H4 (cell line): ENCODE data around the gene APOBEC3A. TPM values are rescaled to one million over a fixed set of nuclear protein-coding genes. Genes with fewer than 3 reads are reported as not detected.
"Not testable (repeated sequence)": the region's sequence is repeated elsewhere in the genome, so short reads cannot be mapped to it uniquely, and the experiment has no call there.

Experiments
- DNase-seq: peaks from one replicate; pipeline ENCODE4 v3.0.0-alpha.2; 2015; ENCODE audit warnings: low spot score
- total RNA-seq: library from RNA; depleted of rRNA; stranded (reverse); fragments of >200 nt; shearing (Covaris generic); gene quantifications from 2 replicates; pipeline ENCODE4 v1.2.3, GENCODE V29; 2014

Gene APOBEC3A
- total RNA-seq, 1 experiment from 2014 or later, result not detected

DNA sequence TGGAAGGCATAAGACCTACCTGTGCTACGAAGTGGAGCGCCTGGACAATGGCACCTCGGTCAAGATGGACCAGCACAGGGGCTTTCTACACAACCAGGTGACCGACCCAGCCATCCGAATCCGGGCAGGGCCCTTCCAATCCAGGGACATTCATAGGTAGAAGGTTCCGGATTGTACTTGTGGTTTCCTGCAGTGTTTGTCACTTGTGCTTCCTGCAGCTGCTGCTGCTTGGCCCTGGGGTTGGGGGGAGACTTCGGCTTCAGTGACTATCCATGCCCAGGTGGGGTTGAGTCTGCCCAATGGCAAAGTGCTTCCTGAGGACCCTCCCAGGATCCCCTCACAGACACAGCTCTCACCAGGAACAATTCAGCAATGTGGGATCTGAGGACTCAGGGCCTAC, 2.2 kb downstream of the APOBEC3A start:
- DNase-seq, result no peak

- not testable (repeated sequence) for DNase-seq
Measured at GRCh38 chr22:38960673-38961072, 3.3 kb downstream of the APOBEC3A start.

DNA sequence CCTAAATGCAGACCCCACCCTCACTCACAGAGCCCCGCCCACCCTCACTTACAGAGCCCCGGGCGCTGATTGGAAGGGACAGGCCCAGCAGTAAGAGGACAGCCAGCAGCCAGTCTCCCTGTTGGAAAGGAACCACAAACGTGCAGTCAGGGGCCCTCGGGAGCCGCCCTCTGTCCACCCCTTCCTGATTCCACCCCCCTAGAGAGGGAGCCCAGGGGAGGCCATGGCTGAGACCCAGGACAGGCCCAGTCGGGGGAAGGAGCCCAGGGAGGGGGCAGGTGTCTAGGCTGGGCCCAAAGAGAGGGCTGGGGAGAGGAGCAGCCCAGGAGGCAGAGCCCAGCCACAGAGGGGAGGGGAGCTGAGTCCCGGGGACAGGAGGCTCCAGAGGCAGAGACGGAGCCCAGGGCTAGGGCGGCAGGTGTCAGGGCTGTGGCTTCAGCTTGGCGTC, 5.9 kb downstream of the APOBEC3A start:
- not testable (repeated sequence) for DNase-seq

- no peak for DNase-seq
Measured at GRCh38 chr22:38963872-38964271, 6.5 kb downstream of the APOBEC3A start.

DNA sequence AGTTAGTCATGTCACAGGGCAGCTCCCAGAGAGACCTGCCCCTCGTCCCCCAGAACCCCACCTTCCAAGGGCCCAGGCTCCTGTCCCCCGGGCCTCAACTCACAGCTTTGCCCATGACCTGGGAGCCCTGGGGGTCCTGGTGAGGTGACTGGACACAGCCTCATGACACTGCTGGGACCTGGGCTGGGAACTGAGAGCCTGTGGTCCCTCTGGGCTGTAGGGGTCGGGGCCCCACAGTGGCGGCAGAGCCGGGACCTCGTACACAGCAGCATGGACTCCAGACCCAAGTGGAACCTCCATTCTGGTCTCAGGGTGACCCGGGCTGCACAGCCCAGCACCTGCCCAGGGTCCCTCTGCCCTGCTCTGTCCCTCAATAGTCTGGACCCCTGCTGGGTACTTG, 6.9 kb downstream of the APOBEC3A start:
- no peak for DNase-seq

- DNase-seq, result no peak
Measured at GRCh38 chr22:38964989-38965388, 7.6 kb downstream of the APOBEC3A start.

GRCh38 chr22:38965614-38966379, 8.4 kb downstream of the APOBEC3A start:
- no peak for DNase-seq

GRCh38 chr22:38966380-38966702, 8.9 kb downstream of the APOBEC3A start:
- no peak for DNase-seq

DNA sequence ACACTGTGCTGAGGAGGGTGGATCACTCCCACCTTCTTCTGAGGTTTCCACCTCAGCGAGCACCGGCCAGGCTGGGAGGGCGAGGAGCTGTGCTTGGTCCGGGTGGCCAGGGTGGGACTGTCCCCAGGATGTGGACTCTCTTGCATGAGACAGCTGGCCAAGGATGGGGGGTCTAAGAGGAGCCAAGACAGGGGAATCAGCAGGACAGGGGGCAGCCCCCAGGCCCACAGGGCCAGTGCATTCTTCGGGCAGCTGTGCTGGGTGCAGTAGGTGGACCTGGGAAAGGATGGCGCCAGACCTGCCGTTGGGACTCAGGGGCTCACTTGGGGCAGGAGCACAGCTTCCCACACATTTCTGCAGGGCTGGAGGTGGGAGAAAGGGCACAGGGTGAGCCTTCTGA, 9.5 kb downstream of the APOBEC3A start:
- no peak for DNase-seq

GRCh38 chr22:38967451-38968450, 10.3 kb downstream of the APOBEC3A start:
- DNase-seq, result no peak

- DNase-seq, result no peak
Measured at GRCh38 chr22:38968801-38969200, 11.4 kb downstream of the APOBEC3A start.

DNA sequence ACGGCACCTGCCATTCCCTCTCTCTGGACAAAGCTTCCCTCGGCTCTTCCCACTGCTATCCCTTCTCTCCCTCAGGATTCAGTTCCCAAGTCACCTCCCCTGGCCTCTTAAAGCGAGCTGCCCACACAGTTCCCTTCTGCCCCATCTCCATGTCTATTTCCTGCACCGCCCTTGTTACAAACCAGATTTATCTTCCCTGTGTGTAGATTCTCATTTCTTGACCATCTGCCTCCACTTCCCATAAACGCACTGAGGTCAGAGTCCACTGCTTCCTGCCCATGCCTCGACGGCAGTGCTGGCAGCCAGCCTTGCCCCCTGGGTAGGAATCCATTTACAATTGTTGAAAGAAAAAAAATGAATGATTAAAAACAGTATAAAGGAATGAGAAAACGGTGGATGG, 13.1 kb downstream of the APOBEC3A start:
- no peak for DNase-seq

- no peak for DNase-seq
Measured at GRCh38 chr22:38971202-38971601, 13.8 kb downstream of the APOBEC3A start.

DNA sequence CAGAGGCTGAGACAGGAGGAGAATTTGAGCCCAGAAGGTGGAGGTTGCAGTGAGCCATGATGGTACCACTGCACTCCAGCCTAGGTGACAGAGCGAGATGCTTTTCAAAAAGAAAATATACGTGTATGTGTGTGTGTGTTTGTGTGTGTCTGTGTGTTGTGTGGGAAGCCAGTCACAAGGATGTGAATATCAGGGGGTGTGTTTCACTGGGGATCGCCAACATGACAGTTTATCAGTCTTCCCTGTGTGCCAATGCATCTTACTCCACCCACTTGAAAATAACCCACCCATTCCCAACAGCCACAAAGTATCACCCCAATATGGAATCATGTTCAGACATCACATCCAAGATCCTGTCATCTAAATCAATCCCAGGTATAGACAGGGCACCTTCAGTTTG, 14.4 kb downstream of the APOBEC3A start:
- no peak for DNase-seq

GRCh38 chr22:38972558-38972957, 15.1 kb downstream of the APOBEC3A start:
- DNase-seq, result no peak

DNA sequence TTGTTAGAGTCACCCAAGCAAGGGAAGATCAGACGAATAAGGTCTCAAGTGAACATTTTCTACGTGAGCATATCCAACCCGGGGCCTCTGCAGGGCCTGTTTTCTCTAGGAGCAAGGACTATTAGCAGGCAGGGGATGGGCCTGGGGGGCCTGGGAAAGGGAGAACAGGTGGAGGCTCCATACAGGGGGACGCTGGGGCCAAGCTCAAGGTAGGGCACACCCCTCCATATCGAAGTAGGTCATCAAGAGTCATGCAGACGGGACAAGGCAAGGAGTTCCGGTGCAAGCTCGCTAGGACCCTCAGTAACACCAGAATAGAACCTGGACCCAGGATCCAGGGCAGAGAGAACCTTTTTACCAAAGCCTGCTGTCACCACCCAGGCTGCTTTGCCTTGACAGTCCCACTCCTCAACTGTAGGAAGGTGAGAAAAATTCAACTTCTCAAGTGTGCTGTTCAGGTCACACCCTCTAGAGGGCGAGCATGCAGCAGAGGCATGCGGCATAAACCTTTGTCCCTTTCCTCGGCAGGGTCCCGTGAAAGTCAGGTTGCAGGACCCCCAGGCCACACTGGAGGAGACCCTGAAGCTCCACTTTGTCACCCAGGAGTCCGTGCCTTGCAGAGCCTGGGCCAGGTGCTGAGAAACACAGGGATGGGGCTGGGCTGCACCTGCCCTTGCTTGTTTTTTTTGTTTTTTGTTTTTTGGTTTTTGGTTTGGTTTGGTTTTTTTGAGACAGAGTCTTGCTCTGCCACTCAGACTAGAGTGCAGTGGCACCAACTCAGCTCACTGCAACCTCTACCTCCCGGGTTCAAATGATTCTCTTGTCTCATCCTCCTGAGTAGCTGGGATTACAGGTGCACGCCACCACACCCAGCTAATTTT, 16.1 kb downstream of the APOBEC3A start:
- no peak for DNase-seq

DNA sequence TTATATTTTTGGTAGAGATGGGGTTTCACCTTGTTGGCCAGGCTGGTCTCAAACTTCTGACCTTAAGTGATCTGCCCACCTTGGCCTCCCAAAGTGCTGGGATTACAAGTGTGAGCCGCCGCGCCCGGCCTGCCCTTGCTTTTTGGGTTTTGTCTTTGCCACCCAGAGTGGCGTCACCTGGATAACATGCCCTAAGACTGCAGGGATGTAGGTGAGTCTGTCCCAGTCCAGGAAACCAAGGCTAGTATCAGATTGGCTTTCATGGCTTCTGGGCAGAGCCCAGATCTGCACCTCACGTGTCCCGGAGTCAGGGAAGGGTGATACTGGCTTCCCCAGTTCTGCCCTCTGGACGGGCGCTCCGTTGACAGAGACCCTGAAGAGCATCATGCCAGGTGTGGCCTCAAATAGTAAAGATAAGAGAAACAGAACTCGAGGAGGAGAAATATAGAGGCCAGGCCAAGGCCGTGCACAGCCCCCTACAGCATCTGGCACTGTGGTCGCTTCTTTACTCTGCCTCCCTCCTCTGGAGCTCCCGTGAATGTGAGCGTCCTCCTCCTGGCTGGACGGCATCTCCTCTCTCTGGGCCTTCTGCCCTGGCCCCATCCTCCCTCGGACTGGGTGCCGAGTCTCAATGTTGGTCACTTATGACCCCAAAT, 16.9 kb downstream of the APOBEC3A start:
- DNase-seq, result no peak

GRCh38 chr22:38974826-38975175, 17.4 kb downstream of the APOBEC3A start:
- DNase-seq, result no peak

GRCh38 chr22:38977289-38977688, 19.9 kb downstream of the APOBEC3A start:
- not testable (repeated sequence) for DNase-seq

DNA sequence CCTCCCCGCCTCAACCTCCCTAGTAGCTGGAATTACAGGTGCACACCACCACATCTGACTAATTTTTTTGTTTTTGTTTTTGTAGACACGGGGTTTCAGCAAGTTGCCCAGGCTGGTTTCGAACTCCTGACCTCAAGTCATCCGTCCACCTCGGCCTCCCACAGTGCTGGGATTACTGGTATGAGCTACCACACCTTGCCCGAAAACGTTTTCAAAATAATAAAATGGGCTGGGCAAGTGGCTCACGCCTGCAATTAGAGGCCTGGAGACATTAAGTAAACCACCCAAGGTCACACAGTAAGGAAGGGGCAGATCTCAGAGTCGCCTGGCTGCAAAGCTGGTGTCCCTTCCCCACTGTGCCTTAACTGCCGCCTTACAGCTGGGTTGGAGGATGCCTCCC, 23.2 kb downstream of the APOBEC3A start:
- DNase-seq, result not testable (repeated sequence)
